ENCODE data around the gene COL23A1.

COL23A1 gene

GRCh38 chr5:178291161-178291561 is 299.0 kb downstream of the COL23A1 start:
- DNase-seq, result no peak

- DNase-seq, result no peak
Observed at GRCh38 chr5:178290376-178290775, 299.8 kb downstream of the COL23A1 start.

DNA sequence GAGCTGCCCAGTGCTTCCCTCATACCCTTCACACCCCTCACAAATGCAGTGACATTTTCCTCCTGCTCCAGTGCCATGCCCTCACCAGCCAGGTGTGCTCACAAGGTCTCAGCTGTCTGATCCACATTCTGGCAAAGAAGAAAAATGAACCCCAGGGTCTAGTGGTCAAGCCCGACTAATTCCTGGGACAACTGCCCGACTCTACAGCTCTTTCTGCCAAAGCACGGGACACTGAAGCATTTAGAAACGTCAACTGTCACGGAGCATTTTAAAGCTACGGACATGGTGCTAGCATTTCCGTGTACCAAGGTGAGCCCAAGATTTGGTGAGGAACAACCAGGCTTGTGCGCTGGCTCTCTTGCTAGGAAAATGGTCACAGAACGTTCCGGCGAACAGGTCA is 300.8 kb downstream of the COL23A1 start:
- no peak for DNase-seq

- peak; percentile 72 for DNase-seq
Observed at GRCh38 chr5:178288401-178289368, 301.5 kb downstream of the COL23A1 start.

GRCh38 chr5:178287791-178288105 is 302.4 kb downstream of the COL23A1 start:
- no peak for DNase-seq

- DNase-seq, result no peak
Observed at GRCh38 chr5:178287091-178287790, 303.0 kb downstream of the COL23A1 start.

- no peak for DNase-seq
Observed at GRCh38 chr5:178286226-178287090, 303.7 kb downstream of the COL23A1 start.

- no peak for DNase-seq
Observed at GRCh38 chr5:178285399-178286225, 304.6 kb downstream of the COL23A1 start.

DNA sequence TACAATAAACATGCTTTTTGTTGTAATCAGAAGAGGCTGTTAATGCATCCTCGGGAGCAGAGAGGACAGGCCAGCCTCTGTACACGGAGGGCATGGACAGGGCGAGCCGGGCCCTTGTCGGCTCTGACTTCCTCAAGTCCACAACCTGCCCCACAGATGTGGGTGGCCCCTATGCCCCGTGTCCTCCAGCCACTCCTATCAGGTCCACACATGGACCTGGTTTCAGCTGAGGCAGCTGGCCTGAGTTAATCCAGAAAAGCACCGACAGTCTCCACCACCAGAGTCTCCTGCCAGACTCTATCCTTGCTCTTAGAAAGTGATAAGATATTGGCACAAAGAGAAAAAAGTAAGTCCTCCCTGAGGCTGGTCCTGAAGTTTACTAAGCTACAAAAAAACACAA is 305.2 kb downstream of the COL23A1 start:
- no peak for DNase-seq

DNA sequence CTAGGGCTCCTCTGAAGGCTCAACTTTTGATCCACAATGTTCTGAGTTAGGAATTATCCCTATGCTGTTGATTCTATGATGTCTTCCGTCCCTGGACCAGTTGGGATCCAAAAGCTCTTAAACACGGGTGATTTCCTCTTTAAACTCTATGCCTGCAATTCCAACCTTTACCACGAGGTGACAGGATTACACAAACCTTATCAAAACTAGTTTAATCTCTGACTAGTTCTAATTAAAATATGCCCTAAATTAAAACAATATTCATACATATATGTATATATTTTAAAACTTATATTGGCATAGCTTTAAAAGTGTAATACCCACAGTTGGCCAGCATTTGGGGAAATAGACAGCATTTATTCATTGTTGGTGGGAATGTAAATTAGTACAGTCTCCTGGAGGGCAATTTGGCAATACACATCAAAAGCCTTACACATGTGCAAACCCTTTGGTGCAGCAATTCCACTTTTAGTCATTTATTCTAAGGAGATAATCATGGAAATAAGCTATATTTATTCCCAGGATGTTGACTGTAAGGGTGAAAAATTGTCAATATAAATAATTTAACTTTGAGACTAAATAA is 306.0 kb downstream of the COL23A1 start:
- DNase-seq, result peak; percentile 64

DNA sequence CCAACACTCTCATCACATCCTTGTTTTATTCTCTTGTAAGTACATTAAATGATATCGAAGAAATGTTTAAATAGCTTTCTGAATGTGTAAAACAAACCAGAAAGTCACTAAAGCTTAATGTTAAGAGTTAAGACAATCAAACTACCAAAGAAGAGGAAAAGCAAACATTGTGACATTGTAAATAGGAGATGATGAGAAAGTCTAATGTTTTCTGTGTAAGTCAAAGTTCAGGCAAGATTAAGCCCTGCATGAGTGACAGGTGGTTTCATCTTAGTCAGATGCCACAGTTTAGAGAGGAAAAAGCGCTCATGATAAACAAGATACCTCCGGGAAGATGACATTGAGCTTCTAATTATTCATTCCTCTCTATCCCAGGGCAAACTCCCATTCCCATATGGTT is 306.7 kb downstream of the COL23A1 start:
- DNase-seq, result no peak

- peak; percentile 27 for DNase-seq
Observed at GRCh38 chr5:178282391-178282790, 307.8 kb downstream of the COL23A1 start.

- DNase-seq, result no peak
Observed at GRCh38 chr5:178281331-178281730, 308.9 kb downstream of the COL23A1 start.

GRCh38 chr5:178280631-178281030 is 309.6 kb downstream of the COL23A1 start:
- DNase-seq, result no peak

DNA sequence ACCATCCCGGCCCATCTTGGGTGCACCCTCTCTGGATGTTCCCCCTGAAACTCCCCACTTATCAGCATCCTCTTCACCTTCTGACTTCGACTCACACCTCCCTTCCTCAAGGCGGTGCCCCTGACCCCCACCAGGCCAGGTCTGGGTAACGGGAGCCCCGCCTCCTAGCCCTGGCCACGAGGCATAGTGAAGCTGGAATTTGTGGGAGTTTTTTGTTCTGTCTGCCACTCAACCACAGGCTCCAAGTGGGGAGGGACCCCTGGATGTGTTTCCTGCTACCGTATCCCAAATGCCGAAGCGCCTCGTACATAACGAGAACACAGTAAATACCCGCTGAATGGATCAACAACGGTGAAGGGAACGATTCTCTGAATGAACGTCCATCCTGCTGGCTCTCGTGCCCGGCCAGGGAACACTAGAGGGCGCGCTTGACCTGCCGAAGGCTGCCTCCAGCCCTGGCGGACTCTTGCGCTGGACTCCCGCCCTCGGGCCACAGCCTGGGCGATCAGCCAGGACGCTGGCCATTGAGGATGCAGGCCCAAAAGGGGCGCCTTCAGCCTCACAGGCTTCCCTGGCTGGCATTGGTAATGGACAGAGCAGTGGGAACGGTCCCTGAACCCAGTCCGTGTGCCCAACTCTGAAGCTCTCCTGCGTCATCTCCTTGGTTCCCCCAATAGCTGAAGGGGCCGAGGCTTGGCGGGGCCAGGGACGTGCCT is 310.3 kb downstream of the COL23A1 start:
- DNase-seq, result peak; percentile 72

GRCh38 chr5:178279026-178279722 is 311.0 kb downstream of the COL23A1 start:
- DNase-seq, result no peak

DNA sequence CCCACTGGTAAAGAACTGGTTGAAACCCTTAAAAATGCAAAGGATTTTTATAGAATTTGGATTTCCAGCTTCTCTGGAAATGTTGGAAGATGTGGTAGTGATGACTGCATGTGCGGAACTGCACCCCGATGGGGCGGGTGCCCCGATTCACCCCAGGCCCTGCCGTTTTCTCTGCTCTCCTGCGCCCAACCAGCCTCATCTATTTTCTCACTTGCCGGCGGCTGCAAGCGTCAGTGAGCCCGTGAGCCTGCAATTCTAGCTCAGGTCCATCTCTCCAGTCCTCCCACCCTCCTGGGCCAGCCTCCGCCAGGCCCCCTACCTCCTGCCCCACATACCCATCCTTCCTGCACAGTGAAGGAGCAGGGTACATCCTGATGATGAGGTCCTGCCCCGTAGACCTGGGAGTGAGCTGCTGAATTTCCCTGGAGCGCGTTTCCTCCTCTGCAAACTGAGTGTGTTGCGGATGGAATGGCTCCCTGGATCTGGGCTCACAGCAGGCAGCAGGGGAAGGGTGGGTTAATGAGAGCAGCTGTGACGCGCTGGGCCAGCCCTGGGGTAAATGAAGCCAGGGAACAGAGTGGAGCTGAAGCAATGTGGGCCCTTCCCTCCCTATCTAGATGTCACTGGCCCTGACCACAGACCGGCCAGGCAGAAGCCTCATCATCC is 311.7 kb downstream of the COL23A1 start:
- no peak for DNase-seq

- no peak for DNase-seq
Observed at GRCh38 chr5:178277866-178278265, 312.3 kb downstream of the COL23A1 start.

GRCh38 chr5:178277346-178277745 is 312.8 kb downstream of the COL23A1 start:
- no peak for DNase-seq

Measured in NCI-H82 (cell line).